K562 (cell line): ENCODE measurements around the gene SDHC. TPM values are rescaled to one million over a fixed set of nuclear protein-coding genes. Genes with fewer than 3 reads are reported as not detected.

Source experiments
- CAMTA2 ChIP-seq: fragments of 250-450 bp; sonication (Bioruptor Pico); conservative IDR thresholded peaks from 2 replicates; pipeline ENCODE4 v1.5.1; 2022
- CBX1 ChIP-seq: sonication (generic); IDR thresholded peaks from 2 replicates; pipeline ENCODE4 v1.6.1; 2016; ENCODE audit warnings: antibody characterized with exemption, low read depth, mild to moderate bottlenecking
- CHCHD3 ChIP-seq: fragments of 250-450 bp; sonication (Bioruptor Pico); IDR thresholded peaks from 2 replicates; pipeline ENCODE4 v2.1.2; 2022; ENCODE audit warnings: mild to moderate bottlenecking
- FOXJ3 ChIP-seq: sonication (generic); formaldehyde crosslinking; IDR thresholded peaks from 2 replicates; pipeline ENCODE4 v1.4.0; 2020; ENCODE audit warnings: mild to moderate bottlenecking, missing genetic modification reagents
- GTF2B ChIP-seq: IDR thresholded peaks from 2 replicates; pipeline ENCODE4 v1.6.1; 2011; ENCODE audit not compliant: insufficient read length; ENCODE audit errors: extremely low read depth
- HDAC1 ChIP-seq, 2 experiments: fragments of 450-650 bp; IDR thresholded peaks; 2 replicates each; pipeline ENCODE4 v1.6.1; 2016 to 2017; ENCODE audit warnings: inconsistent platforms in 1 of 2, mild to moderate bottlenecking in 1 of 2, moderate library complexity in 1 of 2
- HMGXB4 ChIP-seq: sonication (generic); formaldehyde crosslinking; IDR thresholded peaks from 2 replicates; pipeline ENCODE4 v1.8.1; 2023; ENCODE audit warnings: mild to moderate bottlenecking, missing genetic modification reagents
- KDM1A ChIP-seq, 2 experiments: fragments of 450-650 bp; IDR thresholded peaks; 2 replicates each; pipeline ENCODE4 v1.6.1; 2016; ENCODE audit warnings: mild to moderate bottlenecking in 2 of 2
- MAZ ChIP-seq, 2 experiments: fragments of 450-650 bp in 1 of 2; sonication (generic) in 1 of 2; formaldehyde crosslinking; IDR thresholded peaks in 1 of 2; conservative IDR thresholded peaks in 1 of 2; 2 replicates each; pipeline versions ENCODE4 v1.4.0 to v1.5.0; 2020; ENCODE audit warnings: mild to moderate bottlenecking in 1 of 2, missing genetic modification reagents in 1 of 2
- NELFE ChIP-seq: IDR thresholded peaks from 2 replicates; pipeline ENCODE4 v1.6.1; 2011; ENCODE audit warnings: mild to moderate bottlenecking; ENCODE audit not compliant: insufficient read depth, insufficient read length
- PYGO2 ChIP-seq: fragments of 450-650 bp; IDR thresholded peaks from 2 replicates; pipeline ENCODE4 v1.6.1; 2016; ENCODE audit warnings: mild to moderate bottlenecking, missing genetic modification characterization, moderate library complexity, missing compliant biosample characterization
- RFX5 ChIP-seq: IDR thresholded peaks from 2 replicates; pipeline ENCODE4 v1.6.1; 2011; ENCODE audit warnings: low read depth, mild to moderate bottlenecking, improper control_type of control experiment, low read length
- SP1 ChIP-seq: sonication (generic); formaldehyde crosslinking; IDR thresholded peaks from 2 replicates; pipeline ENCODE4 v1.8.1; 2022; ENCODE audit warnings: mild to moderate bottlenecking, missing genetic modification reagents
- STAT6 ChIP-seq: sonication (generic); formaldehyde crosslinking; IDR thresholded peaks from 2 replicates; pipeline ENCODE4 v1.8.1; 2023; ENCODE audit warnings: mild to moderate bottlenecking, missing genetic modification reagents
- TAF7 ChIP-seq: fragments of 450-650 bp; IDR thresholded peaks from 2 replicates; pipeline ENCODE4 v1.6.1; 2016; ENCODE audit warnings: missing genetic modification characterization, missing compliant biosample characterization
- TBP ChIP-seq: optimal IDR thresholded peaks from 2 replicates; pipeline ENCODE3; 2011; ENCODE audit warnings: low read depth, low read length, improper control_type of control experiment
- TSC22D4 ChIP-seq: fragments of 450-650 bp; IDR thresholded peaks from 2 replicates; pipeline ENCODE4 v1.6.1; 2016; ENCODE audit warnings: missing genetic modification characterization, missing biosample characterization, control low read depth
- XRCC5 ChIP-seq: fragments of 200-400 bp; formaldehyde crosslinking; IDR thresholded peaks from 2 replicates; pipeline ENCODE4 v1.6.1; 2017; ENCODE audit warnings: low read depth, mild to moderate bottlenecking, low read length
- ZKSCAN8 ChIP-seq: fragments of 200-800 bp; sonication (Bioruptor generic); IDR thresholded peaks from 2 replicates; pipeline ENCODE4 v1.6.1; 2016; ENCODE audit warnings: missing genetic modification characterization, missing compliant biosample characterization
- ZNF354B ChIP-seq: fragments of 250-450 bp; sonication (Bioruptor Pico); IDR thresholded peaks from 2 replicates; pipeline ENCODE4 v1.4.0; 2020
- ZNF551 ChIP-seq: fragments of 250-450 bp; sonication (Bioruptor Pico); IDR thresholded peaks from 2 replicates; pipeline ENCODE4 v1.5.0; 2021; ENCODE audit warnings: mild to moderate bottlenecking, moderate library complexity
- polyA plus RNA-seq, 8 experiments: library from polyadenylated mRNA; depleted of rRNA in 4 of 8; stranded (reverse) in 5 of 8; unstranded in 3 of 8; fragments of >200 nt; fragmentation: Nextera tagmentation in 2 of 8; fragmentation: Illumina TruSeq in 1 of 8; extraction: Ambion mirVana in 2 of 8; extraction: Trizol in 1 of 8; gene quantifications; 2 replicates each; pipeline versions ENCODE4 v1.2.1 to v1.2.3, GENCODE V29; 2011 to 2014; ENCODE audit warnings: inconsistent platforms in 1 of 8, missing spikeins in 1 of 8
- total RNA-seq, 7 experiments: library from RNA; depleted of rRNA in 6 of 7; stranded (reverse); fragments of >200 nt in 6 of 7; fragmentation: Illumina TruSeq in 2 of 7; extraction: Trizol in 2 of 7; gene quantifications; 2 replicates each; pipeline versions ENCODE4 v1.2.1 to v1.2.3, GENCODE V29; 2011 to 2021; ENCODE audit warnings: low replicate concordance in 1 of 7
- TF ChIP-seq, protein P1 (sequence below): fragments of 450-650 bp; conservative IDR thresholded peaks from 2 replicates; pipeline ENCODE4 v1.6.1; 2016; ENCODE audit warnings: missing genetic modification characterization, low read depth, mild to moderate bottlenecking, missing compliant biosample characterization, moderate library complexity
- TF ChIP-seq, protein P2 (sequence below): fragments of 250-450 bp; sonication (Bioruptor Pico); IDR thresholded peaks from 2 replicates; pipeline ENCODE4 v1.4.0; 2020; ENCODE audit warnings: borderline replicate concordance

SDHC gene
- total and polyA plus RNA-seq, 9 of the 15 experiments (the other 6 are each of a cell fraction or from before 2014, with no cell fraction given), result 7.7 to 309 (median 174) TPM

DNA sequence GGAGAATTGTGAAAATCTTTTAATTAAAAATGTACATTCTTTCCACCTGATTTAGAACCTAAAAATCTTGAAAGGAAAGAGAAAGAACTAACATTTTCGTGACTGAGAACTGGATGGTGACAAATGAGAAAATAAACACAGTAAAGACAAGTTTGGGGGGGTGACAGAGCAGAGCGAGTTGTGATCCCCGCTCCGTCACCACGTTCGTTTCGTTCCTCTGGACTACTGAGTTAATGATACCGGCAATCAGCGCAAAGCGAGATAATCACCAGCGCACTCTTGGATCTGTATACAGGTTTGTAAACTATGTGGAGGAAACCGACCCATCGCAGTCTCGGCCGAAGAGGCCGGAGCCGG, 84.7 kb downstream of the SDHC start (continued):
- TF ChIP-seq, protein P1, sequence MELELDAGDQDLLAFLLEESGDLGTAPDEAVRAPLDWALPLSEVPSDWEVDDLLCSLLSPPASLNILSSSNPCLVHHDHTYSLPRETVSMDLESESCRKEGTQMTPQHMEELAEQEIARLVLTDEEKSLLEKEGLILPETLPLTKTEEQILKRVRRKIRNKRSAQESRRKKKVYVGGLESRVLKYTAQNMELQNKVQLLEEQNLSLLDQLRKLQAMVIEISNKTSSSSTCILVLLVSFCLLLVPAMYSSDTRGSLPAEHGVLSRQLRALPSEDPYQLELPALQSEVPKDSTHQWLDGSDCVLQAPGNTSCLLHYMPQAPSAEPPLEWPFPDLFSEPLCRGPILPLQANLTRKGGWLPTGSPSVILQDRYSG (tag), result peak; percentile 56; the same call in 1 of the 2 replicates
- TF ChIP-seq, protein P2, sequence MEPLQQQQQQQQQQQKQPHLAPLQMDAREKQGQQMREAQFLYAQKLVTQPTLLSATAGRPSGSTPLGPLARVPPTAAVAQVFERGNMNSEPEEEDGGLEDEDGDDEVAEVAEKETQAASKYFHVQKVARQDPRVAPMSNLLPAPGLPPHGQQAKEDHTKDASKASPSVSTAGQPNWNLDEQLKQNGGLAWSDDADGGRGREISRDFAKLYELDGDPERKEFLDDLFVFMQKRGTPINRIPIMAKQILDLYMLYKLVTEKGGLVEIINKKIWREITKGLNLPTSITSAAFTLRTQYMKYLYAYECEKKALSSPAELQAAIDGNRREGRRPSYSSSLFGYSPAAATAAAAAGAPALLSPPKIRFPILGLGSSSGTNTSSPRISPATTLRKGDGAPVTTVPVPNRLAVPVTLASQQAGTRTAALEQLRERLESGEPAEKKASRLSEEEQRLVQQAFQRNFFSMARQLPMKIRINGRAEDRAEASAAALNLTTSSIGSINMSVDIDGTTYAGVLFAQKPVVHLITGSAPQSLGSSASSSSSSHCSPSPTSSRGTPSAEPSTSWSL (CRISPR knock-in tag), result no peak
- TF ChIP-seq PYGO2, result no peak
- no peak for TF ChIP-seq HMGXB4 (CRISPR knock-in tag)
- TF ChIP-seq FOXJ3 (CRISPR knock-in tag), result no peak
- no peak for TF ChIP-seq GTF2B
- TF ChIP-seq TSC22D4 (tag), result no peak
- no peak for TF ChIP-seq TBP
- TF ChIP-seq XRCC5, result no peak
- TF ChIP-seq ZNF551, result no peak
- no peak for TF ChIP-seq HDAC1 (IDR thresholded peaks at IDR 0.05)
- TF ChIP-seq ZNF354B (CRISPR knock-in tag), result no peak
- no peak for TF ChIP-seq KDM1A (IDR thresholded peaks at IDR 0.05)
- no peak for TF ChIP-seq CAMTA2 (CRISPR knock-in tag)
- no peak for TF ChIP-seq RFX5
- no peak for TF ChIP-seq SP1 (CRISPR knock-in tag)
- no peak for TF ChIP-seq NELFE
- TF ChIP-seq STAT6, result no peak
- no peak for TF ChIP-seq CBX1
- TF ChIP-seq MAZ (CRISPR knock-in tag; conservative IDR thresholded peaks at IDR 0.05 in 1 of 2, IDR thresholded peaks at IDR 0.05 in 1 of 2), result 0 out of 4 replicates have a peak, but pooled peaks of 1 of the 2 experiments have one; percentile 1
- peak; percentile 65; the same call in 1 of the 2 replicates for TF ChIP-seq ZKSCAN8 (CRISPR knock-in tag)
- no peak for TF ChIP-seq CHCHD3
- TF ChIP-seq TAF7, result peak; percentile 59; the same call in 1 of the 2 replicates
